Ishikawa (cell line): Measurements from ENCODE around the gene BAIAP3.

Source experiments
- CEBPB ChIP-seq: IDR thresholded peaks from 2 replicates; pipeline ENCODE4 v1.6.1; 2012
- CREB1 ChIP-seq: IDR thresholded peaks from 2 replicates; pipeline ENCODE4 v1.6.1; 2012; ENCODE audit warnings: low read depth
- EGR1 ChIP-seq: IDR thresholded peaks from 2 replicates; pipeline ENCODE4 v1.6.1; 2012
- EP300 ChIP-seq: IDR thresholded peaks from 2 replicates; pipeline ENCODE4 v1.6.1; 2012; ENCODE audit warnings: borderline replicate concordance
- FOXM1 ChIP-seq: IDR thresholded peaks from 2 replicates; pipeline ENCODE4 v1.6.1; 2012; ENCODE audit warnings: low read depth, borderline replicate concordance
- NFIC ChIP-seq: IDR thresholded peaks from 2 replicates; pipeline ENCODE4 v1.6.1; 2012
- RAD21 ChIP-seq: IDR thresholded peaks from 2 replicates; pipeline ENCODE4 v1.6.1; 2012; ENCODE audit warnings: low read depth
- TAF1 ChIP-seq: IDR thresholded peaks from 2 replicates; pipeline ENCODE4 v1.6.1; 2012; ENCODE audit warnings: low read depth, mild to moderate bottlenecking
- TCF12 ChIP-seq: IDR thresholded peaks from 2 replicates; pipeline ENCODE4 v1.6.1; 2012; ENCODE audit warnings: low read depth
- TEAD4 ChIP-seq: IDR thresholded peaks from 2 replicates; pipeline ENCODE4 v1.6.1; 2012
- YY1 ChIP-seq: IDR thresholded peaks from 2 replicates; pipeline ENCODE4 v1.6.1; 2012; ENCODE audit warnings: low read depth
- ZBTB7A ChIP-seq: IDR thresholded peaks from 2 replicates; pipeline ENCODE4 v1.6.1; 2012; ENCODE audit warnings: low read depth
- TF ChIP-seq, protein P1 (sequence below): IDR thresholded peaks from 2 replicates; pipeline ENCODE4 v1.6.1; 2012; ENCODE audit warnings: low read depth, mild to moderate bottlenecking
- TF ChIP-seq, protein P2 (sequence below): IDR thresholded peaks from 2 replicates; pipeline ENCODE4 v1.6.1; 2012
- TF ChIP-seq, protein P3 (sequence below): IDR thresholded peaks from 2 replicates; pipeline ENCODE4 v1.6.1; 2012

The BAIAP3 gene

DNA sequence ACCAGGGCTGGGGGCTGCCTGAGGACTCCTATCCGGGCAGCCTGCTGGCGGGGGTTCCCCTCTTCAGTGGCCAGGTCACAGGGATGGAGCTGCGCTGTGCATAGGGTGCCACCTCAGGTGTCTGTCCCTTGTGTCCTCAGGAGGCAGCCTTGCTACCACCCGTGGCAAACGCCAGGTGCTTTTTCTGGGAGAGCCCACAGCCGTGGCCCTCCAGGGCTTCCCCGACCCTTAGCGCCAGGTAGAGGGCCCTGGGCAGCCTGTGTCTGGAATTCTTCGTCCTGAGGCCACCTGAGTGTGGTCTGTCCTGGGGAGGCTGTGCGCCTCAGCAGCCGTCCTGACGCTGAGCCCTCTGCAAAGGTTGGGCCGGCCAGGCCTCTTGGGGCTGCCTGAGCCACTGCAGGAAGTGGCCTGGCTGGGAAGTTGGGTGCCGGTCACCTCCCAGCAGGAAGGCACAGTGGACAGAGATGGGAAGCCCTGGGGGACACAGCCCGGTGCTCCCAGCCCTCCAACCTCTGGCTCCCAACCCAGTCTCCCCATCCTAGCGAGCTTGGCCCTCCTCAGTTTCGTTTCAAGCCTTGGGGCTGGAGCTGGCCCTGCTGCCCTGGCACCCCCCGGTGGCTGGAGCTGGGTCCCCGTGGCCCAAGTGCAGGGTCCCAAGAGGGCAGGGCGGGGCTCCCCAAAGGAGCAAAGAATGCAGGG, 7.6 kb upstream of the BAIAP3 start:
- TF ChIP-seq YY1 (no peak), FOXM1 (no peak), TCF12 (no peak), TAF1 (no peak), ZBTB7A (no peak), EP300 (no peak), TEAD4 (no peak), EGR1 (no peak), CREB1 (no peak), NFIC (no peak), CEBPB (no peak), RAD21 (no peak)
- TF ChIP-seq, protein P1, sequence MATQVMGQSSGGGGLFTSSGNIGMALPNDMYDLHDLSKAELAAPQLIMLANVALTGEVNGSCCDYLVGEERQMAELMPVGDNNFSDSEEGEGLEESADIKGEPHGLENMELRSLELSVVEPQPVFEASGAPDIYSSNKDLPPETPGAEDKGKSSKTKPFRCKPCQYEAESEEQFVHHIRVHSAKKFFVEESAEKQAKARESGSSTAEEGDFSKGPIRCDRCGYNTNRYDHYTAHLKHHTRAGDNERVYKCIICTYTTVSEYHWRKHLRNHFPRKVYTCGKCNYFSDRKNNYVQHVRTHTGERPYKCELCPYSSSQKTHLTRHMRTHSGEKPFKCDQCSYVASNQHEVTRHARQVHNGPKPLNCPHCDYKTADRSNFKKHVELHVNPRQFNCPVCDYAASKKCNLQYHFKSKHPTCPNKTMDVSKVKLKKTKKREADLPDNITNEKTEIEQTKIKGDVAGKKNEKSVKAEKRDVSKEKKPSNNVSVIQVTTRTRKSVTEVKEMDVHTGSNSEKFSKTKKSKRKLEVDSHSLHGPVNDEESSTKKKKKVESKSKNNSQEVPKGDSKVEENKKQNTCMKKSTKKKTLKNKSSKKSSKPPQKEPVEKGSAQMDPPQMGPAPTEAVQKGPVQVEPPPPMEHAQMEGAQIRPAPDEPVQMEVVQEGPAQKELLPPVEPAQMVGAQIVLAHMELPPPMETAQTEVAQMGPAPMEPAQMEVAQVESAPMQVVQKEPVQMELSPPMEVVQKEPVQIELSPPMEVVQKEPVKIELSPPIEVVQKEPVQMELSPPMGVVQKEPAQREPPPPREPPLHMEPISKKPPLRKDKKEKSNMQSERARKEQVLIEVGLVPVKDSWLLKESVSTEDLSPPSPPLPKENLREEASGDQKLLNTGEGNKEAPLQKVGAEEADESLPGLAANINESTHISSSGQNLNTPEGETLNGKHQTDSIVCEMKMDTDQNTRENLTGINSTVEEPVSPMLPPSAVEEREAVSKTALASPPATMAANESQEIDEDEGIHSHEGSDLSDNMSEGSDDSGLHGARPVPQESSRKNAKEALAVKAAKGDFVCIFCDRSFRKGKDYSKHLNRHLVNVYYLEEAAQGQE = no peak
- TF ChIP-seq, protein P2, sequence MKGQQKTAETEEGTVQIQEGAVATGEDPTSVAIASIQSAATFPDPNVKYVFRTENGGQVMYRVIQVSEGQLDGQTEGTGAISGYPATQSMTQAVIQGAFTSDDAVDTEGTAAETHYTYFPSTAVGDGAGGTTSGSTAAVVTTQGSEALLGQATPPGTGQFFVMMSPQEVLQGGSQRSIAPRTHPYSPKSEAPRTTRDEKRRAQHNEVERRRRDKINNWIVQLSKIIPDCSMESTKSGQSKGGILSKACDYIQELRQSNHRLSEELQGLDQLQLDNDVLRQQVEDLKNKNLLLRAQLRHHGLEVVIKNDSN = no peak
- TF ChIP-seq, protein P3, sequence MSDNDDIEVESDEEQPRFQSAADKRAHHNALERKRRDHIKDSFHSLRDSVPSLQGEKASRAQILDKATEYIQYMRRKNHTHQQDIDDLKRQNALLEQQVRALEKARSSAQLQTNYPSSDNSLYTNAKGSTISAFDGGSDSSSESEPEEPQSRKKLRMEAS = no peak

DNA sequence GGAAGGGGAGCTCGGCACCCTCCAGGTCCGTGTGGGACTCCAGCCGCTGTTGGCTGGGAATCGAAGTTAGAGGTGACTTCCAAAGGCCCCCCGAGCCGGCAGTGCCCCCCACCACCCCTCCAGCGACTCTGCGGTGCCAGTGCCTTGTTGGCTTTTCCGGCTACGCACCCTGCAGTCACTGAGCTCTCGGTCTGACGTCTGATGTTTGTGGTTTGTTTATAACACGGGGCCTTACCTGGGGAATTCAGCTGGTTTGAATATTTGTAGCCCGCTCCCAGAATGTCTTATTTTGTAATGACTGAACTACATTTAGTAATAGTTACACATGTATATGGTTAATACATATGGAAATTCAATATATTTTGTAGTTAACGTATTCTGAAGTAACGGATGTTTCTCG, 7.1 kb upstream of the BAIAP3 start:
- TF ChIP-seq TCF12 (no peak), EGR1 (no peak), NFIC (no peak), TAF1 (no peak), RAD21 (no peak), ZBTB7A (no peak), TEAD4 (no peak), EP300 (no peak)
- TF ChIP-seq, protein P1 = no peak
- TF ChIP-seq, protein P2 = no peak

DNA sequence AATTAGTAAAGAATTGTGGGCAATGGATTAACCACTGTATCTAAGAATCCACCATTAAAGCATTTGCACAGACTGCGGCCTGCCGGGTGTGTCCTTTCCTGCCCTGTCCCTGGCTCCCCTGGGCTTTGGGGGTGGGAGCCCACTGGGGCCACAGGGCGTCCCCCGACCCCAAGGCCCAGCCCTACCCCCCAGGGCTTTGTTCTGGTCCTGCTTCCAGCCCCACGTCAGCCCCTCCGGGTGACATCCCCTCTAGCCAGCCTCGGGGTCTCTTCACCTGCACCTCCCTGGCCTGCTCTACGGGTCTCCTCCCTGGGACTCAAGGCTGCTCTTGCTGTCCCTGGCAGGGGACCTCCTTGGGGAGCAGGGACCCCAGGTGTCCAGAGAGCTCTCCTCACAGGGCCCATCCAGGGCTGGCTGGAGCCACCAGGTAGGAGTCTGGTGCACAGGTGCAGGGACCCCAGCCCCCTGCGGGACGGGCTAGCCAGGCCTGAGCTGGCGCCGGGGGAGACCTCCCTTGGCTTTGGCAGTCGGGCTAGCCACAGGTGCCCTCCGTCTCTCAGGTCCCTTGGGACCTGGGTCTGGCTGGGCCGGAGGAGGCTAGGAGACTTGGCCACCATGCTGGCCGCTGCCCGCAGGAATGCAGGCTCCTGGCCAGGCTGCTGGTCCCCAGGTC, 6.4 kb upstream of the BAIAP3 start:
- TF ChIP-seq CEBPB (no peak), EP300 (no peak), RAD21 (no peak), YY1 (no peak), ZBTB7A (no peak), TCF12 (no peak)
- TF ChIP-seq, protein P2 = no peak

DNA sequence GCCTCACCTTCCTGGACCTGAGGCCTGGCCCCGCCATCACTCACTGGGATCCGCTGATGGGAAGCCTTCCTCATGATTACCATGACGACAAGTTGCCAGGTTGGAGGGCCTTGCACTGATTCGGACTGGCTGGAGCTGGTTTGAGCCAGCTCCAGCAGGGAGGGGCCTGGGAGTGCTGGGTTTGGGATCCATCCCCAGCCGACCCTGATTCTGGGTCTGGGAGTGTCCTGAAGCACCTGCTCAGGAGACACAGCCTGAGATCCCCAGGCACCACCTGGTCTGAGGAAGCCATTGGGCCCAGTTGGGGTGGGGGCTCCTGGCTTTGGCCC, 5.9 kb upstream of the BAIAP3 start:
- no peak for TF ChIP-seq NFIC
- TF ChIP-seq TEAD4 = no peak
- no peak for TF ChIP-seq TAF1
- TF ChIP-seq RAD21 = no peak
- no peak for TF ChIP-seq CREB1
- TF ChIP-seq FOXM1 = no peak
- TF ChIP-seq TCF12 = no peak
- TF ChIP-seq, protein P1 = no peak
- no peak for TF ChIP-seq CEBPB
- TF ChIP-seq, protein P3 = no peak
- TF ChIP-seq ZBTB7A = no peak
- no peak for TF ChIP-seq YY1
- no peak for TF ChIP-seq EGR1
- TF ChIP-seq EP300 = no peak
- TF ChIP-seq, protein P2 = no peak
